Liver (tissue), 9 donors: ENCODE measurements around the gene GFY. TPM values are rescaled to one million over a fixed set of nuclear protein-coding genes. Genes with fewer than 3 reads are reported as not detected.

Source experiments
- DNase-seq: peaks from one replicate; pipeline ENCODE4 v3.0.0-alpha.2; 2017; ENCODE audit warnings: low spot score
- H3K27ac ChIP-seq, 2 donors: one replicate each; pipeline ENCODE4 v1.7.0; 2013; ENCODE audit warnings: inconsistent platforms in 2 of 2, low read length in 2 of 2, control low read depth in 1 of 2, low read depth in 1 of 2, mild to moderate bottlenecking in 1 of 2
- H3K27me3 ChIP-seq, 4 donors: one replicate each; pipeline versions ENCODE4 v1.6.1 to v1.7.0; 2013; ENCODE audit warnings: low read length in 3 of 4, inconsistent platforms in 1 of 4, mild to moderate bottlenecking in 1 of 4, moderate library complexity in 1 of 4; ENCODE audit not compliant: control insufficient read depth in 4 of 4, insufficient read depth in 4 of 4
- H3K36me3 ChIP-seq, 4 donors: one replicate each; pipeline versions ENCODE4 v1.6.1 to v1.7.0; 2013; ENCODE audit warnings: low read length in 3 of 4, mild to moderate bottlenecking in 3 of 4, low read depth in 1 of 4, moderate library complexity in 1 of 4; ENCODE audit not compliant: control insufficient read depth in 4 of 4, insufficient read depth in 3 of 4
- H3K4me1 ChIP-seq, 4 donors: one replicate each; pipeline versions ENCODE4 v1.6.1 to v1.7.0; 2013; ENCODE audit warnings: low read length in 3 of 4, mild to moderate bottlenecking in 3 of 4, moderate library complexity in 1 of 4; ENCODE audit not compliant: control insufficient read depth in 4 of 4, insufficient read depth in 4 of 4
- H3K4me3 ChIP-seq, 3 donors: one replicate each; pipeline versions ENCODE4 v1.6.1 to v1.7.0; 2013; ENCODE audit warnings: low read length in 3 of 3, control low read depth in 1 of 3, low read depth in 1 of 3, mild to moderate bottlenecking in 1 of 3
- H3K9ac ChIP-seq, 2 donors: one replicate each; pipeline ENCODE4 v1.7.0; 2013; ENCODE audit warnings: low read length in 2 of 2, mild to moderate bottlenecking in 2 of 2, moderate library complexity in 2 of 2, control low read depth in 1 of 2, low read depth in 1 of 2
- H3K9me3 ChIP-seq, 4 donors: one replicate each; pipeline versions ENCODE4 v1.6.1 to v1.7.0; 2013; ENCODE audit warnings: low read length in 3 of 4; ENCODE audit not compliant: control insufficient read depth in 4 of 4
- EGR1 ChIP-seq, 2 donors: IDR thresholded peaks; 2 replicates each; pipeline ENCODE4 v1.6.1; 2016 to 2018; ENCODE audit warnings: antibody characterized with exemption in 2 of 2, low read depth in 2 of 2
- FOXA1 ChIP-seq: IDR thresholded peaks from 2 replicates; pipeline ENCODE4 v1.6.1; 2016; ENCODE audit warnings: antibody characterized with exemption
- FOXA2 ChIP-seq: IDR thresholded peaks from 2 replicates; pipeline ENCODE4 v1.6.1; 2016; ENCODE audit warnings: antibody characterized with exemption
- GABPA ChIP-seq, 2 donors: IDR thresholded peaks in 1 of 2; conservative IDR thresholded peaks in 1 of 2; 2 replicates each; pipeline ENCODE4 v1.6.1; 2016; ENCODE audit warnings: antibody characterized with exemption in 2 of 2, mild to moderate bottlenecking in 1 of 2, moderate library complexity in 1 of 2
- HNF4A ChIP-seq, 2 donors: conservative IDR thresholded peaks; 2 replicates each; pipeline ENCODE4 v1.6.1; 2016; ENCODE audit warnings: antibody characterized with exemption in 2 of 2, mild to moderate bottlenecking in 2 of 2
- JUND ChIP-seq, 2 donors: IDR thresholded peaks; 2 replicates each; pipeline ENCODE4 v1.6.1; 2016; ENCODE audit warnings: antibody characterized with exemption in 2 of 2
- NR2F2 ChIP-seq: IDR thresholded peaks from 2 replicates; pipeline ENCODE4 v1.6.1; 2016; ENCODE audit warnings: antibody characterized with exemption
- RAD21 ChIP-seq, 2 donors: IDR thresholded peaks; 2 replicates each; pipeline ENCODE4 v1.6.1; 2016; ENCODE audit warnings: antibody characterized with exemption in 2 of 2, mild to moderate bottlenecking in 2 of 2
- RXRA ChIP-seq, 2 donors: IDR thresholded peaks; 2 replicates each; pipeline ENCODE4 v1.6.1; 2017 to 2018; ENCODE audit warnings: antibody characterized with exemption in 2 of 2, mild to moderate bottlenecking in 1 of 2
- SP1 ChIP-seq: IDR thresholded peaks from 2 replicates; pipeline ENCODE4 v1.6.1; 2018; ENCODE audit warnings: antibody characterized with exemption, mild to moderate bottlenecking
- TAF1 ChIP-seq: conservative IDR thresholded peaks from 2 replicates; pipeline ENCODE4 v1.6.1; 2016; ENCODE audit warnings: antibody characterized with exemption, mild to moderate bottlenecking
- YY1 ChIP-seq: IDR thresholded peaks from 2 replicates; pipeline ENCODE4 v1.6.1; 2016; ENCODE audit warnings: antibody characterized with exemption, mild to moderate bottlenecking
- WGBS: extraction: QIAGEN DNeasy Blood & Tissue Kit; methylation state at CpG from one replicate; pipeline ENCODE4 v1.1.7; 2013; 5-methylcytosine and 5-hydroxymethylcytosine counted together
- polyA plus RNA-seq, 2 donors: library from polyadenylated mRNA; stranded (reverse) in 1 of 2; unstranded in 1 of 2; fragments of 200-250 nt in 1 of 2; fragments of >200 nt in 1 of 2; fragmentation: Nextera tagmentation in 1 of 2; extraction: Ambion mirVana in 1 of 2; gene quantifications; one replicate each; pipeline versions ENCODE4 v1.2.1 to v1.2.3, GENCODE V29; 2013 to 2015
- total RNA-seq, 2 donors: library from RNA; depleted of rRNA; stranded (reverse); fragments of >200 nt; gene quantifications; one replicate each; pipeline ENCODE4 v1.2.3, GENCODE V29; 2014
- TF ChIP-seq, protein P1 (sequence below): IDR thresholded peaks from 2 replicates; pipeline ENCODE4 v1.6.1; 2016; ENCODE audit warnings: antibody characterized with exemption
- TF ChIP-seq, protein P2 (sequence below): IDR thresholded peaks from 2 replicates; pipeline ENCODE4 v1.6.1; 2016; ENCODE audit warnings: antibody characterized with exemption
- TF ChIP-seq, protein P3 (sequence below): IDR thresholded peaks from 2 replicates; pipeline ENCODE4 v1.6.1; 2016; ENCODE audit warnings: antibody characterized with exemption, mild to moderate bottlenecking
- TF ChIP-seq, protein P4 (sequence below): fragments of 150-350 bp; IDR thresholded peaks from 2 replicates; pipeline ENCODE4 v1.5.1; 2017; ENCODE audit warnings: improper control_type of control experiment, low read depth, low read length; ENCODE audit not compliant: missing input control
- TF ChIP-seq, protein P5 (sequence below): IDR thresholded peaks from 2 replicates; pipeline ENCODE4 v1.6.1; 2016; ENCODE audit warnings: antibody characterized with exemption
- donor health status: healthy.
- donor health status: healthy.
- donor health status: healthy.
- donor health status: healthy.
- donor health status: healthy.

Gene GFY
- total and polyA plus RNA-seq, 4 donors: not detected

DNA sequence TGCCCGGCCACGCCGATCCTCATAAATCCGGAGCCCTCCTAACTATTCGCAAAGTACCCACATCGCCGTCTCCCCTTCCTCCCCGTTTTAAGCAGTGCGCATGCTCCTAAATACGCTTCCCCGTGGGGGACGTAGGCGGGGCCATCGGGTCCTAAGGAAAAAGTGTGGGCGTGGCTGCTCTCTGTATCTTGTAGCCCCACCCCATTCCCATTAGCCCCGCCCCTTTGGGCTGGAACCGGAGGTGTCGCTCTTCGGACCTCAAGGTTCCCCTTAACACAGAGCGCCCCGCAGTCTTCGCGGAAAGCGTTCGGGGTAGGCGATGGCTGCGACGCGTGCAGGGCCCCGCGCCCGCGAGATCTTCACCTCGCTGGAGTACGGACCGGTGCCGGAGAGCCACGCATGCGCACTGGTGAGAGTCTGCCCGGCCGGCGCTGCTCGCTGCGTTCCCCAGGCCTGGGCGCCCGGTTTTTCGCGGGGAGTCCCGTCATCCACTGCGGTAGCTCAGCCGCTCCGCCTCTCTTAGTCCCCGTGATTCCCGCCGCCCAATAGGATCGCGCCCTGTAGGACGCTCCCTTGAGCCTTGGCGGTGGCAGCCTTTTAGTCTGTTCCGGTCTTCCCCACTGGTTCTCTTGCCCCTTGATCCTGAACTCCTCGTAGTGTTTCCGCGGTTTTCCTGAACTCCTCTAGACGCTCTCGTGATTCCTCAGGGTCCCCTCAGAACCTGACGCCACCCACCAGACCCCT lies 28.0 kb downstream of the GFY start, which contains the start of gene ALDH16A1:
Gene ALDH16A1, plus strand, starts transcription at position 213 of the 744 bp plus-strand sequence. Its CDS starts 107 bp downstream, at position 320.
- under 1% methylated on average over 66 of the region's 66 CpGs for WGBS
- H3K4me1 ChIP-seq: peaks cover 0 to 22% (median 10%) of the 10 kb centered on the region in 4 donors
- peak within 1 kb of the TSS; percentile 90 to 95 for H3K27ac ChIP-seq
- DNase-seq: peak; percentile 99
- no peaks in the 10 kb centered on the region for H3K9me3 ChIP-seq
- peak within 1 kb of the TSS; percentile 67 to 80 for H3K9ac ChIP-seq
- H3K36me3 ChIP-seq: peaks cover 0 to 5% (median 2%) of the 10 kb centered on the region in 4 donors
- no peaks in the 10 kb centered on the region for H3K27me3 ChIP-seq
- peak within 1 kb of the TSS; percentile 53 to 78 (median 75) for H3K4me3 ChIP-seq
- no peak for TF ChIP-seq RXRA (IDR thresholded peaks at IDR 0.05)
- TF ChIP-seq YY1: peak; percentile 74
- peak; percentile 88 for TF ChIP-seq TAF1
- TF ChIP-seq, protein P1, sequence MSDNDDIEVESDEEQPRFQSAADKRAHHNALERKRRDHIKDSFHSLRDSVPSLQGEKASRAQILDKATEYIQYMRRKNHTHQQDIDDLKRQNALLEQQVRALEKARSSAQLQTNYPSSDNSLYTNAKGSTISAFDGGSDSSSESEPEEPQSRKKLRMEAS: peak; percentile 18
- TF ChIP-seq, protein P2, sequence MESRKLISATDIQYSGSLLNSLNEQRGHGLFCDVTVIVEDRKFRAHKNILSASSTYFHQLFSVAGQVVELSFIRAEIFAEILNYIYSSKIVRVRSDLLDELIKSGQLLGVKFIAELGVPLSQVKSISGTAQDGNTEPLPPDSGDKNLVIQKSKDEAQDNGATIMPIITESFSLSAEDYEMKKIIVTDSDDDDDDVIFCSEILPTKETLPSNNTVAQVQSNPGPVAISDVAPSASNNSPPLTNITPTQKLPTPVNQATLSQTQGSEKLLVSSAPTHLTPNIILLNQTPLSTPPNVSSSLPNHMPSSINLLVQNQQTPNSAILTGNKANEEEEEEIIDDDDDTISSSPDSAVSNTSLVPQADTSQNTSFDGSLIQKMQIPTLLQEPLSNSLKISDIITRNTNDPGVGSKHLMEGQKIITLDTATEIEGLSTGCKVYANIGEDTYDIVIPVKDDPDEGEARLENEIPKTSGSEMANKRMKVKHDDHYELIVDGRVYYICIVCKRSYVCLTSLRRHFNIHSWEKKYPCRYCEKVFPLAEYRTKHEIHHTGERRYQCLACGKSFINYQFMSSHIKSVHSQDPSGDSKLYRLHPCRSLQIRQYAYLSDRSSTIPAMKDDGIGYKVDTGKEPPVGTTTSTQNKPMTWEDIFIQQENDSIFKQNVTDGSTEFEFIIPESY: peak; percentile 90
- no peak for TF ChIP-seq FOXA1
- TF ChIP-seq SP1: peak; percentile 68
- TF ChIP-seq, protein P3, sequence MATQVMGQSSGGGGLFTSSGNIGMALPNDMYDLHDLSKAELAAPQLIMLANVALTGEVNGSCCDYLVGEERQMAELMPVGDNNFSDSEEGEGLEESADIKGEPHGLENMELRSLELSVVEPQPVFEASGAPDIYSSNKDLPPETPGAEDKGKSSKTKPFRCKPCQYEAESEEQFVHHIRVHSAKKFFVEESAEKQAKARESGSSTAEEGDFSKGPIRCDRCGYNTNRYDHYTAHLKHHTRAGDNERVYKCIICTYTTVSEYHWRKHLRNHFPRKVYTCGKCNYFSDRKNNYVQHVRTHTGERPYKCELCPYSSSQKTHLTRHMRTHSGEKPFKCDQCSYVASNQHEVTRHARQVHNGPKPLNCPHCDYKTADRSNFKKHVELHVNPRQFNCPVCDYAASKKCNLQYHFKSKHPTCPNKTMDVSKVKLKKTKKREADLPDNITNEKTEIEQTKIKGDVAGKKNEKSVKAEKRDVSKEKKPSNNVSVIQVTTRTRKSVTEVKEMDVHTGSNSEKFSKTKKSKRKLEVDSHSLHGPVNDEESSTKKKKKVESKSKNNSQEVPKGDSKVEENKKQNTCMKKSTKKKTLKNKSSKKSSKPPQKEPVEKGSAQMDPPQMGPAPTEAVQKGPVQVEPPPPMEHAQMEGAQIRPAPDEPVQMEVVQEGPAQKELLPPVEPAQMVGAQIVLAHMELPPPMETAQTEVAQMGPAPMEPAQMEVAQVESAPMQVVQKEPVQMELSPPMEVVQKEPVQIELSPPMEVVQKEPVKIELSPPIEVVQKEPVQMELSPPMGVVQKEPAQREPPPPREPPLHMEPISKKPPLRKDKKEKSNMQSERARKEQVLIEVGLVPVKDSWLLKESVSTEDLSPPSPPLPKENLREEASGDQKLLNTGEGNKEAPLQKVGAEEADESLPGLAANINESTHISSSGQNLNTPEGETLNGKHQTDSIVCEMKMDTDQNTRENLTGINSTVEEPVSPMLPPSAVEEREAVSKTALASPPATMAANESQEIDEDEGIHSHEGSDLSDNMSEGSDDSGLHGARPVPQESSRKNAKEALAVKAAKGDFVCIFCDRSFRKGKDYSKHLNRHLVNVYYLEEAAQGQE: peak; percentile 84
- TF ChIP-seq GABPA (IDR thresholded peaks at IDR 0.05 in 1 of 2, conservative IDR thresholded peaks at IDR 0.05 in 1 of 2): peak; percentile 35 to 81
- TF ChIP-seq RAD21 (IDR thresholded peaks at IDR 0.05): no peak
- peak in 1 of 2 donors; percentile 33 for TF ChIP-seq EGR1 (IDR thresholded peaks at IDR 0.05; ENCODE audit: low read depth in 2 of 2)
- TF ChIP-seq NR2F2: peak; percentile 31
- peak in 1 of 2 donors; percentile 26 for TF ChIP-seq HNF4A (conservative IDR thresholded peaks at IDR 0.05)

DNA sequence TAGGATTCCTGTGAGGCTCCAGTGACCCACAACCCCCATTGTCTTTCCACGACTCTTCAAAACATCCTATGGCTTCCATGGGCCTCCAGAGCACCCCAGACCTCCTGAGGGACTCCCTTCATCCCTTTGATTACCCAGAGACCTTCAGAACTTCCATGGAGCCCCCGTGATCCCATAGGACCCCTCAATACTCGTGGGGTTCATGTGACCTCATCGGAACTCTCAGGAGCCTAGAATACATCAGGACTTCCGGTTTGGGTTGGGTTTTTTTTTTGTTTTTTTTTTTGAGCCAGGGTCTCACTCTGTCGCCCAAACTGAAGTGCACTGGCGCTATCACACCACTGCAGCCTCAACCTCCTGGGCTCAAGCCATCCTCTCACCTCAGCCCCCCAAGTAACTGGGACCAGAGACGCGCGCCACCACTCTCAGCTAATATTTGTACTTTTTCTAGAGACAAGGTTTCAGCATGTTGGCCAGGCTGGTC lies 28.6 kb downstream of the GFY start:
- Histone ChIP-seq H3K27me3 (no peaks in the 10 kb centered on the region), H3K9ac (peak overlapping the region; percentile 24 to 80), H3K27ac (peak overlapping the region; percentile 90 to 95), H3K4me1 (peaks cover 0 to 22% (median 10%) of the 10 kb centered on the region in 4 donors), H3K36me3 (peaks cover 0 to 5% (median 2%) of the 10 kb centered on the region in 4 donors), H3K9me3 (no peaks in the 10 kb centered on the region), H3K4me3 (peak overlapping the region; percentile 53 to 78 (median 75))
- WGBS: 52% methylated on average over 10 of the region's 10 CpGs
- DNase-seq: no peak
- TF ChIP-seq EGR1 (IDR thresholded peaks at IDR 0.05; ENCODE audit: low read depth in 2 of 2) (no peak), NR2F2 (no peak), RXRA (IDR thresholded peaks at IDR 0.05) (no peak), HNF4A (conservative IDR thresholded peaks at IDR 0.05) (no peak), FOXA1 (no peak), FOXA2 (no peak), GABPA (IDR thresholded peaks at IDR 0.05 in 1 of 2, conservative IDR thresholded peaks at IDR 0.05 in 1 of 2) (no peak), TAF1 (no peak), JUND (IDR thresholded peaks at IDR 0.05) (no peak), YY1 (no peak), SP1 (no peak)
- TF ChIP-seq, protein P1: no peak
- TF ChIP-seq, protein P3: no peak
- TF ChIP-seq, protein P4, sequence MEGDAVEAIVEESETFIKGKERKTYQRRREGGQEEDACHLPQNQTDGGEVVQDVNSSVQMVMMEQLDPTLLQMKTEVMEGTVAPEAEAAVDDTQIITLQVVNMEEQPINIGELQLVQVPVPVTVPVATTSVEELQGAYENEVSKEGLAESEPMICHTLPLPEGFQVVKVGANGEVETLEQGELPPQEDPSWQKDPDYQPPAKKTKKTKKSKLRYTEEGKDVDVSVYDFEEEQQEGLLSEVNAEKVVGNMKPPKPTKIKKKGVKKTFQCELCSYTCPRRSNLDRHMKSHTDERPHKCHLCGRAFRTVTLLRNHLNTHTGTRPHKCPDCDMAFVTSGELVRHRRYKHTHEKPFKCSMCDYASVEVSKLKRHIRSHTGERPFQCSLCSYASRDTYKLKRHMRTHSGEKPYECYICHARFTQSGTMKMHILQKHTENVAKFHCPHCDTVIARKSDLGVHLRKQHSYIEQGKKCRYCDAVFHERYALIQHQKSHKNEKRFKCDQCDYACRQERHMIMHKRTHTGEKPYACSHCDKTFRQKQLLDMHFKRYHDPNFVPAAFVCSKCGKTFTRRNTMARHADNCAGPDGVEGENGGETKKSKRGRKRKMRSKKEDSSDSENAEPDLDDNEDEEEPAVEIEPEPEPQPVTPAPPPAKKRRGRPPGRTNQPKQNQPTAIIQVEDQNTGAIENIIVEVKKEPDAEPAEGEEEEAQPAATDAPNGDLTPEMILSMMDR: no peak
- TF ChIP-seq, protein P5, sequence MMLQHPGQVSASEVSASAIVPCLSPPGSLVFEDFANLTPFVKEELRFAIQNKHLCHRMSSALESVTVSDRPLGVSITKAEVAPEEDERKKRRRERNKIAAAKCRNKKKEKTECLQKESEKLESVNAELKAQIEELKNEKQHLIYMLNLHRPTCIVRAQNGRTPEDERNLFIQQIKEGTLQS: no peak
